Testis (tissue), 2 donors: ENCODE measurements around the gene MYADML2.

Source experiments
- POLR2A ChIP-seq: fragments of 450-650 bp; IDR thresholded peaks from one replicate; pipeline ENCODE4 v1.6.1; 2017; ENCODE audit warnings: antibody characterized with exemption, mild to moderate bottlenecking, moderate library complexity
- TF ChIP-seq, protein P1 (sequence below), 3 experiments: fragments of 450-650 bp in 2 of 3; fragments of 200-600 bp in 1 of 3; sonication (generic) in 1 of 3; IDR thresholded peaks; one replicate each; pipeline ENCODE4 v1.5.1; 2016 to 2019; ENCODE audit warnings: antibody characterized with exemption in 3 of 3, mild to moderate bottlenecking in 2 of 3, moderate library complexity in 1 of 3

DNA sequence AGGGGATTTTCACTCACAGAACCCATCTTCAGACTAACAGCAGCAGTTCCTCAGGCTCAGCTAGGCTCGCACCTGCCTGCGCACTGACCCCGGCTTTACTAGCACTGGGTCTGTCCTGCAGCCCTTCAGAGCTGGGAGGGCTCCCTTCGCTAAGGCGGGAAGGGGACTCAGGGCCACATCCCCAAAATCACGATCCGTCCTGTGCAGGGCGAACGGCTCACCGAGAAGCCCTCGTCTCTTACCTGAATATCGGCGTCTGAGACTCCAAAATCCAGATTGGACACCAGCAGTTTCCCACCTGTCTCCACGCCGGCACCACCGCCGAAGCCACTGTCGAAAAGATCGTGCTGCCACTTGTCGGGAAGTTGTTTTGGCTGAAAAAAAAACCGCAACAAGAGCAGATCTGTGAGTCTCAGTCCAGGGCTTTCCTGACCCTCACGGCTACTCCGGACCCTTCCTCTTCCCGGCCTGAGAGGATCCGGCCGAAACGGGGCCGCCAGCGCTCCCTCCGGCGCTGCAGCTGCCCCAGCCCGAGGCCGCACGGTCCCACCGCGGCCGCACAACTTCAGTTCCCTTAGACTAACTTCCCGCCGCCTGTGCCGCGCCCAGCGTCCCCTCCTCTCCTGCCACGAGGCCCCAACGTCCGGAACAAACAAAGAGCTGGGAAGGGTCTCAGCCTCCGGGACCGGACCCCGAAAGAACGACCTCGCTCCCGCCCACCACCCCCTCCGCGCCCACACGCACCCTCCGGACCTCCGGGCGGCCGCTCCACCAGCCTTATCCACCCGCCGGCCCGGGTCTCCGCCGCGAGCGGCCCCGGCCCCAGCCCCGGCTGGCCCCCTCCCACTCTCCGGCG is 56.4 kb downstream of the MYADML2 start:
- TF ChIP-seq POLR2A, result no peak
- TF ChIP-seq, protein P1, sequence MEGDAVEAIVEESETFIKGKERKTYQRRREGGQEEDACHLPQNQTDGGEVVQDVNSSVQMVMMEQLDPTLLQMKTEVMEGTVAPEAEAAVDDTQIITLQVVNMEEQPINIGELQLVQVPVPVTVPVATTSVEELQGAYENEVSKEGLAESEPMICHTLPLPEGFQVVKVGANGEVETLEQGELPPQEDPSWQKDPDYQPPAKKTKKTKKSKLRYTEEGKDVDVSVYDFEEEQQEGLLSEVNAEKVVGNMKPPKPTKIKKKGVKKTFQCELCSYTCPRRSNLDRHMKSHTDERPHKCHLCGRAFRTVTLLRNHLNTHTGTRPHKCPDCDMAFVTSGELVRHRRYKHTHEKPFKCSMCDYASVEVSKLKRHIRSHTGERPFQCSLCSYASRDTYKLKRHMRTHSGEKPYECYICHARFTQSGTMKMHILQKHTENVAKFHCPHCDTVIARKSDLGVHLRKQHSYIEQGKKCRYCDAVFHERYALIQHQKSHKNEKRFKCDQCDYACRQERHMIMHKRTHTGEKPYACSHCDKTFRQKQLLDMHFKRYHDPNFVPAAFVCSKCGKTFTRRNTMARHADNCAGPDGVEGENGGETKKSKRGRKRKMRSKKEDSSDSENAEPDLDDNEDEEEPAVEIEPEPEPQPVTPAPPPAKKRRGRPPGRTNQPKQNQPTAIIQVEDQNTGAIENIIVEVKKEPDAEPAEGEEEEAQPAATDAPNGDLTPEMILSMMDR (IDR thresholded peaks at IDR 0.05), result no peak
